HepG2 (cell line): ENCODE measurements around the gene SYT17. TPM values are rescaled to one million over a fixed set of nuclear protein-coding genes. Genes with fewer than 3 reads are reported as not detected.

ENCODE experiments used
- ATAC-seq: fragments of 200-7000 bp; cut with Tn5 transposase; 3 replicates; pipeline ENCODE4 v1.9.1; 2020; ENCODE audit warnings: mild to moderate bottlenecking, moderate library complexity
- BruUV-seq: library from RNA; stranded (reverse); fragments of 400-500 nt; replicated peaks from 2 replicates; lab custom pipeline; 2021; lab: Mats Ljungman, UMichigan
- CTCF ChIA-PET: fragments of 300-600 bp; formaldehyde crosslinking; extraction: SDS; loops from one replicate; lab custom pipeline; 2021; ENCODE audit warnings: low total read pairs, inconsistent platforms, low intra/inter-chr PET ratio; lab: Yijun Ruan, JAX
- POLR2A ChIA-PET: fragments of 350-600 bp; sonication (Branson Sonifier 250); formaldehyde crosslinking; loops from one replicate; lab custom pipeline; 2020; ENCODE audit warnings: antibody characterized with exemption, inconsistent platforms; lab: Yijun Ruan, JAX
- DNase-seq: peaks from one replicate; pipeline ENCODE4 v3.0.0-alpha.2; 2015; ENCODE audit warnings: low spot score
- FAIRE-seq: peaks from 3 replicates; lab custom pipeline; 2011; peaks lifted over from hg19 to GRCh38; lab: Jason Lieb, UNC
- H2AFZ ChIP-seq: one replicate; pipeline ENCODE4 v1.6.1; 2011; ENCODE audit warnings: low read length, inconsistent platforms
- H3K27ac ChIP-seq: fragments of 300-600 bp; 3 replicates; pipeline ENCODE4 v1.8.0; 2011; ENCODE audit warnings: mixed run types, mild to moderate bottlenecking, mixed read lengths, low read length, inconsistent platforms; ENCODE audit not compliant: insufficient read depth; ENCODE audit errors: extremely low read length
- H3K27me3 ChIP-seq, 2 experiments: fragments of 200-600 bp in 1 of 2; 2 replicates in 1 of 2; 3 replicates in 1 of 2; pipeline versions ENCODE4 v1.6.0 to v1.8.0; 2011; ENCODE audit warnings: low read length in 2 of 2, mild to moderate bottlenecking in 2 of 2, moderate library complexity in 2 of 2, inconsistent platforms in 1 of 2; ENCODE audit not compliant: insufficient read depth in 2 of 2, control insufficient read depth in 1 of 2
- H3K36me3 ChIP-seq, 2 experiments: fragments of 200-600 bp in 1 of 2; replicated peaks in 1 of 2; 2 replicates in 1 of 2; 3 replicates in 1 of 2; pipeline versions ENCODE4 v1.5.1 to v1.8.0; 2011; ENCODE audit warnings: low read length in 2 of 2, inconsistent platforms in 1 of 2; ENCODE audit not compliant: insufficient read depth in 2 of 2, control insufficient read depth in 1 of 2
- H3K4me1 ChIP-seq: 2 replicates; pipeline ENCODE4 v1.5.1; 2012; ENCODE audit warnings: low read length, inconsistent platforms; ENCODE audit not compliant: insufficient read depth
- H3K4me2 ChIP-seq: 2 replicates; pipeline ENCODE4 v1.6.0; 2011; ENCODE audit warnings: low read depth, low read length, inconsistent platforms
- H3K4me3 ChIP-seq, 3 experiments: fragments of 200-600 bp in 1 of 3; sonication (generic), shearing (Covaris generic) in 1 of 3; replicated peaks in 1 of 3; 2 replicates each; pipeline ENCODE4 v1.5.1; 2011 to 2016; ENCODE audit warnings: low read length in 3 of 3, inconsistent platforms in 2 of 3, low read depth in 2 of 3, mild to moderate bottlenecking in 2 of 3, control low read depth in 1 of 3, mixed read lengths in 1 of 3; ENCODE audit not compliant: insufficient read depth in 1 of 3
- H3K79me2 ChIP-seq: one replicate; pipeline ENCODE4 v1.6.1; 2011; ENCODE audit warnings: low read length, inconsistent platforms; ENCODE audit not compliant: insufficient read depth
- H3K9ac ChIP-seq: 2 replicates; pipeline ENCODE4 v1.6.0; 2011; ENCODE audit warnings: mild to moderate bottlenecking, low read depth, low read length, inconsistent platforms; ENCODE audit not compliant: insufficient read depth
- H3K9me3 ChIP-seq: 2 replicates; pipeline ENCODE4 v1.5.1; 2012; ENCODE audit warnings: mild to moderate bottlenecking, low read length
- H4K20me1 ChIP-seq: 2 replicates; pipeline ENCODE4 v1.6.0; 2011; ENCODE audit warnings: inconsistent platforms, mild to moderate bottlenecking, low read length, moderate library complexity; ENCODE audit not compliant: insufficient read depth
- YEATS4 ChIP-seq: sonication (generic); formaldehyde crosslinking; IDR thresholded peaks from 2 replicates; pipeline ENCODE4 v1.4.0; 2020; ENCODE audit warnings: missing genetic modification reagents, borderline replicate concordance
- ZNF629 ChIP-seq: sonication (generic); formaldehyde crosslinking; conservative IDR thresholded peaks from 2 replicates; pipeline ENCODE4 v1.5.0; 2020; ENCODE audit warnings: missing genetic modification reagents
- WGBS: methylation state at CpG from one replicate; pipeline ENCODE4 v1.1.6; 2017; ENCODE audit warnings: low lambda C conversion rate; 5-methylcytosine and 5-hydroxymethylcytosine counted together
- in situ Hi-C: cut with HindIII; loops from 2 replicates; pipeline ENCODE4 v1.10.0; 2017; ENCODE audit warnings: low pct_unique_long_range_greater_than_20kb; ENCODE audit not compliant: extremely low pct_ligation_motif_present
- intact Hi-C: fragments of 100-400 bp; cut with micrococcal nuclease; formaldehyde crosslinking; loops from one replicate; pipeline ENCODE4 v1.10.0; 2022; ENCODE audit not compliant: unreplicated experiment
- polyA plus RNA-seq, 8 experiments: library from polyadenylated mRNA; depleted of rRNA in 3 of 8; stranded (reverse) in 7 of 8; unstranded in 1 of 8; fragments of >200 nt; fragmentation: Illumina TruSeq in 4 of 8; extraction: Trizol in 4 of 8; gene quantifications; 2 replicates each; pipeline versions ENCODE4 v1.2.1 to v1.2.3, GENCODE V29; 2011 to 2016; ENCODE audit warnings: low read depth in 4 of 8, missing spikeins in 1 of 8, mixed read lengths in 1 of 8; ENCODE audit not compliant: insufficient read depth in 1 of 8
- total RNA-seq, 5 experiments: library from RNA; depleted of rRNA; stranded (reverse); fragments of >200 nt; fragmentation: Illumina TruSeq; extraction: Trizol; gene quantifications; 2 replicates each; pipeline ENCODE4 v1.2.3, GENCODE V29; 2016; ENCODE audit warnings: low read depth in 1 of 5
- TF ChIP-seq, protein P1 (sequence below): sonication (generic); formaldehyde crosslinking; IDR thresholded peaks from 2 replicates; pipeline ENCODE4 v1.4.0; 2020; ENCODE audit warnings: missing genetic modification reagents

The SYT17 gene
- total and polyA plus RNA-seq, 2 of the 13 experiments (the other 11 are each of a cell fraction or from before 2014, with no cell fraction given) = 0.44 TPM; not detected in 1

DNA sequence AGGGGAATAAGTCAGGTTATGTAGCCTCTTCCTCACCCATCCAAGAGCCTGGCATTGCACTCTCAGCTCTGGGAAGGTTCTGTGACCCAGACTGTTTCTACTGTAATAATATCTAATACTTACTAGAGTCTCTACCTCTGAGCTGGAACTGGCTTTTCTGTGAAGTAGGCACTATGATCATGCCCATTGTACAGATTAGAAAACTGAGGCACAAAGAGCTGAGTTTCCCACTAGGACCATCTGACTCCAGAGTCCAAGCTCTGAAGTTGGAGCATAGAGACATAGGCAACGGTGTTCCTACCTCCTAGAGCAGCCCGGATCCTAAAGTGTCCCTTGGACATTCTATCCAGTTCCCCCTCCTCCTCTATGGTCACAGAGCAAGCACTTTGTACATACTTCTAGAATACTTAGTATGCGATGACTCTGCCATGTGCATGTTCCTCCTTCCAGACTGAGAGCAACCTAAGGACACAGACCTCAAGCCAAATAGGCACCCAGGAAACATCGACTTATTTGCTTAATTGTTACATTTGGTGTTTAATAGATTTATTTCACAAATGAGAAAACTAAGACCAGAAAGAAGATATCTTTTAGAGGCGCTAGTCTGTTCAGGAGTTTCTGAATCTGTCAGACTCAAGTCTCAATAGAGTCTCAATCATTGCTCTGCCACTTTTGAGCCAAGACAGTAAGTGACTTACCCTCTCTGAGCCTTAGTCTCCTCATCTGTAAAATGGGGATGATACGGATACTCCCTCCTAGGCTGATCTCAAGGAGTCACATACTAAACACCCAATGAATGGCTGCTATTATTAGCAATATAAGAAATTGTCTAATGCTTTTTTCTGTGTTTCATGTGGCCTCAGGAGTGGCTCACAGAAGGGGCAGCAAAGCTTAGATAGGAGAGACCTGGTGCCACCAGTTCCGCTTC, 121.1 kb downstream of the SYT17 start:
- ATAC-seq (no peak), DNase-seq (no peak), FAIRE-seq (no peak)
- in situ Hi-C loops (no loop called here), intact Hi-C loops (no loop called here)
- peaks cover 0 to 7% of the 10 kb centered on the region in 2 experiments; a peak in 1 of 5 replicates for H3K27me3 ChIP-seq
- no peaks in the 10 kb centered on the region for H3K4me1 ChIP-seq
- no TSS peak for BruUV-seq
- no peak overlapping the region for H3K27ac ChIP-seq
- no peak overlapping the region for H3K4me2 ChIP-seq
- no peaks in the 10 kb centered on the region for H3K79me2 ChIP-seq
- H3K36me3 ChIP-seq = no peaks in the 10 kb centered on the region
- no peaks in the 10 kb centered on the region for H4K20me1 ChIP-seq
- no peaks in the 10 kb centered on the region for H3K9me3 ChIP-seq
- H3K9ac ChIP-seq = no peak overlapping the region
- WGBS = 52% methylated on average over 7 of the region's 7 CpGs
- peak; percentile 86 for TF ChIP-seq ZNF629 (CRISPR knock-in tag)
- TF ChIP-seq, protein P1, sequence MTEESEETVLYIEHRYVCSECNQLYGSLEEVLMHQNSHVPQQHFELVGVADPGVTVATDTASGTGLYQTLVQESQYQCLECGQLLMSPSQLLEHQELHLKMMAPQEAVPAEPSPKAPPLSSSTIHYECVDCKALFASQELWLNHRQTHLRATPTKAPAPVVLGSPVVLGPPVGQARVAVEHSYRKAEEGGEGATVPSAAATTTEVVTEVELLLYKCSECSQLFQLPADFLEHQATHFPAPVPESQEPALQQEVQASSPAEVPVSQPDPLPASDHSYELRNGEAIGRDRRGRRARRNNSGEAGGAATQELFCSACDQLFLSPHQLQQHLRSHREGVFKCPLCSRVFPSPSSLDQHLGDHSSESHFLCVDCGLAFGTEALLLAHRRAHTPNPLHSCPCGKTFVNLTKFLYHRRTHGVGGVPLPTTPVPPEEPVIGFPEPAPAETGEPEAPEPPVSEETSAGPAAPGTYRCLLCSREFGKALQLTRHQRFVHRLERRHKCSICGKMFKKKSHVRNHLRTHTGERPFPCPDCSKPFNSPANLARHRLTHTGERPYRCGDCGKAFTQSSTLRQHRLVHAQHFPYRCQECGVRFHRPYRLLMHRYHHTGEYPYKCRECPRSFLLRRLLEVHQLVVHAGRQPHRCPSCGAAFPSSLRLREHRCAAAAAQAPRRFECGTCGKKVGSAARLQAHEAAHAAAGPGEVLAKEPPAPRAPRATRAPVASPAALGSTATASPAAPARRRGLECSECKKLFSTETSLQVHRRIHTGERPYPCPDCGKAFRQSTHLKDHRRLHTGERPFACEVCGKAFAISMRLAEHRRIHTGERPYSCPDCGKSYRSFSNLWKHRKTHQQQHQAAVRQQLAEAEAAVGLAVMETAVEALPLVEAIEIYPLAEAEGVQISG = peak; percentile 93
- TF ChIP-seq YEATS4 = no peak
- CTCF ChIA-PET = no interaction called here
- no peak overlapping the region for H2AFZ ChIP-seq
- H3K4me3 ChIP-seq = no peak overlapping the region
- POLR2A ChIA-PET = no interaction called here
